Forelimb muscle (tissue), 1 donor: Measurements from ENCODE around the gene SQOR. TPM values are rescaled to one million over a fixed set of nuclear protein-coding genes. Genes with fewer than 3 reads are reported as not detected.

Source experiments
- DNase-seq: peaks from one replicate; pipeline ENCODE4 v3.0.0-alpha.2; 2013; ENCODE audit warnings: low read depth
- polyA plus RNA-seq: library from polyadenylated mRNA; unstranded; fragments of 120-200 nt; gene quantifications from one replicate; pipeline ENCODE4 v1.2.1, GENCODE V29; 2013; ENCODE audit not compliant: insufficient read length

SQOR gene
- polyA plus RNA-seq: 2.3 TPM

DNA sequence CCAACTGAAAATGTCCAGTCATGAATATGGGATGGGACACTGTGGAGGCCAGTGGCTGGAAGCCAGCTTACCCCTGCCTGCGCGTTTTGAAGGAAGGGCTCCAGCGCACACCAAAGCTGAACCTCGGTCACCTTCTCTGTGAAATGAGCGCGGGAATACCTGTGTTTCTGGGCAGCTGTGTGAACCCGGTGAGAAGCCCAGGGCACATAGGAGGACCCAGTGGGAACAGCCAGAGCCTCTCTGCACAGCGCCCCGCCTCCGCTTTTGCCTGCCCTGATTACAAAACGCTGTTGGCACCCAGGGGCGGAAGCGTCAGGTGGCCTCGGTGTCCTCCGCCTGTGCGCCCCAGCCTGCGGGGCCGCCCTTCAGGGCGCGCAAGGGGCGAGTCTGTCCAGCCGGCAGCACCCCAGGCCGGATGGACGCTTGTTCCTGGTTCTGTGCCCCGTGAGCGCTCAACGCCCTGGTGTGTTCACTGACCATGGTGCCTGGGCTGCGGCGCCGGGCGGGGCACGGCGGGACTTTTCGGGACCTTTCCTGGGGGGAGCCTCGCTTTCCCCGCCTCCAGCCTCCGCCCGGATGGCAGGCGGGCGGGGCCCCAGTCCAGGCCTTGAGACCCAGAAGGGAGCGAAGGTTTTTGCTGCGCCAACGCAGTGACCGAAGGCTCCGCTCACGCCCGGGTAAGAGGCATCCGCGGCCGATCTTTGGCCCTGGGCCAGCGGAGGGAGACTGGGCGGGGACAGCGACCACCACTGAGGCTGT, at the start of gene SQOR:
TSS of gene SQOR (plus strand) at position 598 of the 759 bp plus-strand sequence. CDS start 23,895 bp downstream, outside the sequence.
- no peak for DNase-seq

DNA sequence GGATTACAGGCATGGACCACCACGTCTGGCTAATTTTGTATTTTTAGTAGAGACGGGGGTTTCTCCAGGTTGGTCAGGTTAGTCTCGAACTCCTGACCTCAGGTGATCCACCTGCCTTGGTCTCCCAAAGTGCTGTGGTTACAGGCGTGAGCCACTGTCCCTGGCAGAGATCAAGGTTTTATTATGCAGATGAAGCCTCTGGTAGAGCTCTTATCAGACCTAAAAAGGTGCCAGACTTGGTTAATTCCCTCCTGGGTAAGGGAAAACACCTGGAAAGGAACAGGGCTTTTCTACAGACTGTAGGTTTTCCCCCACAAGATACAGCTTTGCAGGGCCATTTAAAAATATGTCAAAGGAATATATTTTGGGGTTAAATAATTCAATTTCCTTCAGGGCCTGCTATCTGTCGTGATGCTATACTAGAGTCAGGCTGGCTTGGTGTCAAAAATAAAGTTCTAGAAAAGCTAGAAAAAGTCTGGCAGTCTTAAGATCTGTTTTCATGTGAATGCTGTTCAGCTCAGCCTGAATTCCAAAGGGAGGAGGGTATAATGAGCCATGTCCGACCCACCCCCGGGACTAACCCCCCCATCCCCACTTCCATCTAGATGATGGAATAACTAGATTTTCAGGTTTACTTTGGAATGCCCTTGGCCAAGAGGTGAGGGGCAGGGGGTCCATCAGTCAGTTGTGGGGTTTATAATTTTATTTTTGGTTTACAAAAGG, 49.6 kb upstream of the SQOR start:
- DNase-seq: no peak

DNA sequence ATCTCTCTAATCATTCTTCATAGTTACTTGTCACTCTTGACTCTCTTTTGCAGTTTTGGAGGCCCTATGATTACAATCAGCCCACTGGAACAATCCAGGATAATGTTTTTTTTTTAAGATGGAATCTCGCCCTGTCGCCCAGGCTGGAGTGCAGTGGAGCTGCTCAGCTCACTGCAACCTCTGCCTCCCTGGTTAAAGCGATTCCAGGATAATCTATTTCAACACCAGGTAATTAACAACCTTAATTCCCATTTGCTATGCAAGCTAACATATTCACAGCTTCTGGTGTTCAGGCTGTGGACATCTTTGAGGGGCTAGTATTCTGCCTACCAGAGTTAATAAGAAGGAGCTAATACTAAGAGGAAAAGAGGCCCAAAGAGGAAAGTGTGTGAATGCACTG, 48.7 kb upstream of the SQOR start:
- DNase-seq: no peak

DNA sequence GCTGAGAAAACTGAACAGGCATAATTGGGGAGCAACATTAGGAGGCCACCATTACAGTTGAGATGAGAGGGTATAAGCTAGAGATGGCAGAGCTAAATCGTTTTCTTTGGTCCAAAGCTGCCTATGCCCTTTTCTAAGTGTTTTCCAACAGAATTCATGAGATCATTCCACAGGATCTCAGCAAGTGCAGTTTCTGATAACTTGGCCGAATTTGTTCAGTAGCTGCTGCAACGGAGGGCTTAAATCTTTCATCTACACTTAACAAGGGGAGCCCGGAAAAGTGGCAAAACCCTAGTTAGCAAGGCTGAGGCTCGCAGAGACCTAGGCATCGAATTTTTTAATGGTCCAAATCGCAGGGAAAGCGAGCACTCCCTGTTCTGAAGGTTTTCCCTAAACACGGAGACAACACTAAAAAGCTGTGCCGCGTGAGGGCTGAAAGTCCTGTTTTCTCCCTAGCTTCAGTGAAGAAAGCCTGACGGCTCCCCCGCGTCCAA, 48.2 kb upstream of the SQOR start:
- no peak for DNase-seq

DNA sequence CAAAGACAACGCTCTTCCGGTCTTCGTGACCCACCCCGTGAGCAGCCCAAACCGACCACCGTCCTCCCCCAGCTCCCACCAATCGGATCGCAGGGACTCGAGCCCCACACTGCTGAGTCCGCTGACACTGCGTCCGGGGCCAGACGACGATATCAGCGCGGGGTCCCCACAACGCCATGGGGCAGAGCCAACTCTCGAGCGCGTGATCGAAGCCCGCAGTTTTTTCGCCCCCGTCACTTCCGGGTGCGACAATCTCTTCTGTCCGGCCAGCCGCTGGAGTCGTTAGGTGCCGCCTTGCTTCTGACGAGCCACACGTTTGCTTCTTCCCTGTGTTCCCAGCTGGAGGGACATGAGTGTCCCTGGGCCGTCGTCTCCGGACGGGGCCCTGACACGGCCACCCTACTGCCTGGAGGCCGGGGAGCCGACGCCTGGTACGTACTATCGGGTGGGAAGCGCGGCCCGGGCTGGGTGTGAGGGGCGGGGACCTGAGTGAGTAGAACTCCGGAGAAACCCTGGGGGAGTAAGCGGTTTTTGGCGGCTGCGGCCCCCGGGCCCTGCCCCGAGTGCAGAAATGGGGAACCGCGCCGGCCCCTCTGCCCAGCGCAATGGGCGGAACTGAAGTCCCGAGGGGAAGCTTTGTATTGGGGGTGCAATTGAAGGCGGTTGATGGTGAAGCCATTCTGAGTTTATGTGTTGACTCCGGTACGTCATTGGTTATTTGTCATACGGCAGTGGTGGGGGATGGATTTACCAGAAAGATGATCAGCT, 47.5 kb upstream of the SQOR start, which contains the start of gene BLOC1S6:
TSS of gene BLOC1S6 (plus strand) at position 285 of the 768 bp plus-strand sequence. CDS start at position 350, 65 bp downstream.
- peak; percentile 79 for DNase-seq

DNA sequence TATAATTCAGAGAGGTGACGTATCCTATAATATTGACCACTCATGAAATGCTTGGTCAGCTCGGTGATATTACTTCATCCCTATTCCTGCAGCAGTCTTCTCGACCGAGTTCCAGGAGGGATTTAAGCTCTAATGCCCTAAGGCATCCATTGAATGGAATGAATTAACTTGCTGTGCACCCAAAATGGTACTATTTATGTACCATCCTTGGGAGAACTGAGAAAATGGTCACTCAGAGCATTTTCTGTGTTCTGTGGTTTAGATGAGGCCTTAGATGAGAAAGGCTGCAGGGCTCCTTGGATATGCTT, 47.0 kb upstream of the SQOR start:
- DNase-seq: no peak

DNA sequence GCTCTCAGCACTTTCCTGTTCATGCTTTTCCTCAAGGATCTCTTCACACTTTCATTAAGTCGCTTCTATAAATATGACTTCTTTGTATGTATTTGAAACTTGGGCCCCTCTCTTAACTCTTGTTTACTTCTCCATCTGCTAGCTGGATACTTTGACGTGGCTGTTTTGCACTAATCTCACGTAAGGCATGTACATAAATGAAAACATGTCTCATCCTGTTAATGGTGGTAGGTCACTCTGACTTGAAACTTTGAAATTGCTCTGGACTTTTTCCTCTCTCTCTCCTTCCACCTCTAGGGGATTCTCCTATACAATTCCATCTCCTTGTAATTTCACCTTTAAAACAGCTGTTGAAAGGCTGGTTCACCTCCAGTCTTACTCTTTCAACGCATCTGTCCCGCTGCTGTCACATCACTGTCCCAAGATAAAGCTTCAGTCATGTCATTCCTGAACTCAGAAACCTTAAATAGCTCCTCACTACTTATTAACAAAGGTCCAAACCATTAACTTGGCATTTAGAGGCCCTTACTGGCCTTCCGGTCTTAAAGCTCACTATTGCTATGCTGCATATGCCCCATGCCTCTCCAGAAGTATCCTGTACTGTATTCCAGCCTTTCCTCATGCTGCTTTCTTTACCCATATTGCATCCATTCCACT, 46.5 kb upstream of the SQOR start:
- DNase-seq: no peak

DNA sequence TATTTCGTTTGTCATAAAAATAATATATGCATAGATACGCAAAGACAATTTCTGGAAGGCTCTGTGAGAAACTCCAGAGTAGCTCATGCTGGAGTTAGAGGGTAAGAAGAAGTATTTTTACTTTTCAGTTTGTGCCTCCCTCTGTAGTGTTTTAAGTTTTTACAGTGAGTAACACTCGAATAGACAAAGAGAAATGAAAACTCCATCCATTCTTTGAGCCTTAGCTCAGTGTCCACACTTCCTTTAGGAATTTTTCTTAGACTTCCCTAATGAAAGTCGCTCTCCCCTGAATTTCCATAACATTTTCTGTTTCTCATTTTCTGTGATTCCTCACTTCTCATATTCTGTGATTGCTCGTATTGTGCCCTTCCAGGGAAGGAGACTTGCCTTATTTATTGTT, 45.6 kb upstream of the SQOR start:
- no peak for DNase-seq

DNA sequence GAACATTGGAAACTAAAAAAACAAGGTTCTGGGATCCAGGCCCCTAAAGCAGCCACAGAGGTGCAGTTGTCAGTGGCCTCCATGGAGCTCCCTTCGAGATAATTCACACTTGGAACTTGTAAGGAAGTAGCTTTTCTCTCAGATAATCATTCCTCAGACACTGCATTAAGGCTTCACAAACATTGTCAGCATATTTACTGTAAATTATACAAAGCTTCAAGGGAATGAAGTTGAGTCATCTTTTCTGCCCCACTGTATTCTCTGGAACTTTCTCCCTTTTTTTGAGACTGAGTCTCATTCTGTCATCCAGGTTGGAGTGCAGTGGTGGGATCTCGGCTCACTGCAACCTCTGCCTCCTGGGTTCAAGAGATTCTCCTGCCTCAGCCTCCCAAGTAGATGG, 40.5 kb upstream of the SQOR start:
- DNase-seq: no peak

DNA sequence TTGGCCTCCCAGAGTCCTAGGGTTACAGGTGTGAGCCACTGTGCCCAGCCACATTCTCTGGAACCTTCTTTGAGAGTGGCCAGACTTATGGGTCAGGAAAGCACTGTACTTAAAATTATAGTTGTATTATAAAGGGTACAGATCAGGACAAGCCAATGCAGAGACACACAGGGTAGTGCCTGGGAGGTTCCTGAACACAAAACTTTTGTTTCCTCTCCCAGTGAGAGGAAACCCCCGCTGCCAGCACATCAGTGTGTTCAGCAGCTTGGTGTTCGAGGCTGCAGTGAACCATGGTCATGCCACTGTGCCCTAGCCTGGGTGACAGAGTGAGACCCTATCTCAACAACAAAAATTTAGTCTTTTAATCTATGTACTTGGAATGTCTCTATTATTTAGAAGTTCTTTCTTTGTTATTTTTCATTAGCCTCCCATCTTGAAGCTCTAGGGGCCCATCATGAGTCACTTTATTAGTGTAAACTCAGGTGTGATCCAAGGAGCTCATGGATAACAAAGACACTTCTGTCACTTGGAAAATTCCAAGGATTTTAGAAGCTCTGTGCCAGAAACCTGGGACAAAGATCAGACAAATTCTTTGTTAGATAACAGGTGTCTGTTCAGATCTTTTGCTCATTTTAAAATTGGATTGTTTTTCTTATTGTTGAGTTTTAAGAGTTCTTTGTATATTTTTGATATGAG, 39.8 kb upstream of the SQOR start:
- no peak for DNase-seq

DNA sequence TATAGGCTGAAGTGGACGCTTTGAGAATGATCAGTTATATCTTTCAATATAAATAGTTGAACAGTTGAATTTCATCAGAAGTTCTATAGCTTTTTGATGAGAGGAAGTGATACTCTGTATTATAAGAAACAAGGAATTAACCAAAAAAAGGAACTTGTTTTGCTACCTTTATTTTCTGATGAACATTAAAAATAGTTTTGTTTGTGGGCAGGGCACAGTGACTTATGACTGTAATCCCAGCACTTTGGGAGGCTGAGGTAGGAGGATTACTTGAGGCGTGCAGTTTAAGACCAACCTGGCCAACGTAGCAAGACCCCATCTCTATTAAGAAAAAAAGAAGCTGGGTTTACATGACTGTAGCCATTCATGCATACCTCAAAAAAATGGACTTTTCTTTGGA, 30.9 kb upstream of the SQOR start:
- DNase-seq: no peak

DNA sequence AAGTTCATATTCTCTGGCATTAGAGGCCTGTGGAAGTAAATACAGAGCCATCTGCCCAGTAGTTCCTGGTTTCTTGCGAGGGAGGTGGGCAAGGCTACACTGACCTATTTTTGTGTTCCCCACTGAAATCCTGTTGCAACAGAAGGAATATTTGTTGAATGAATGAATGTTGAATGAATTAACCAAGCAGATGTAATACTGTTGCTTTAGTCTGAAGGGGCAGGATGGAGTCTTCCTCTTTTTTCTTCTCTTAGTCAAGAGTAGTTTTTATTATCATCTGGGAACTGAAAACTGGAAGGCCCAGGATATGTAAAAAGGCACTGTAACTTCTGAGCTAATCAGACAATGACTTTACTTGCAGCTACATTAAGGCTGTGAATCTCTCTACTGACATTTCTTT, 30.5 kb upstream of the SQOR start:
- no peak for DNase-seq

DNA sequence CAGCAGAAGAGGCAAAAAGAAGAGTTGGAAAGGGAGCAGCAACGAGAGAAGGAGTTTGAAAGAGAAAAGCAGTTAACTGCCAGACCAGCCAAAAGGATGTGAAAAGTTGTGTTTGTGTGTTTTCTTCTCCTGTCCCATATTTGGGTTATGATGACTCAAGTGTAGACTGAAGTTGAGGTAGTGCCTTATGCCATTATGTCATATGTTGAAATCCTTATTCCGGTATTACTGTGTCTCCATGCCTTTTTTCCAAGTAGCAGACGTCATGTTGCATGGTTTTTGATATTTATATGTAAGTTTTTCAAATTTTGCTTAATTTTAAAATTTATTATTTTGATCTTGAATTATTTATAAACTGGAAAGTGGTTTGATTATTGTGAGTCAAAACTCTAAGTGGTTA, 28.4 kb upstream of the SQOR start:
- DNase-seq: no peak

DNA sequence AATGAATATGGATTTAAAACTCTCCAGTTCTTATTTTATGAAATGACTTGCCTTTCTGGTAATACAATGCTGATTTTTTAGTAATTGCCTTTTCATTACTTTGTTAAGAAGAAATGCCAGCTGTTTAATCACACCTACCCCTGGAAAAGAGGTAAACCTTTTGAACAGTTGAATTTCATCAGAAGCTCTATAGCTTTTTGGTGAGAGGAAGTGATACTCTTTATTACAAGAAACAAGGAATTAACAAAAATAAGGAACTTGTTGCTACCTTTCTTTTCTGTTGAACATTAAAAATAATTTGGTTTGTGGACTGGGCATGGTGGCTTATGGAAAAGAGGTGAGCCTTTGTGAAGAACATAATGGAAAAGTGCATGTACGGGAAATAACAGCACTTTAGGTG, 28.0 kb upstream of the SQOR start:
- DNase-seq: no peak

DNA sequence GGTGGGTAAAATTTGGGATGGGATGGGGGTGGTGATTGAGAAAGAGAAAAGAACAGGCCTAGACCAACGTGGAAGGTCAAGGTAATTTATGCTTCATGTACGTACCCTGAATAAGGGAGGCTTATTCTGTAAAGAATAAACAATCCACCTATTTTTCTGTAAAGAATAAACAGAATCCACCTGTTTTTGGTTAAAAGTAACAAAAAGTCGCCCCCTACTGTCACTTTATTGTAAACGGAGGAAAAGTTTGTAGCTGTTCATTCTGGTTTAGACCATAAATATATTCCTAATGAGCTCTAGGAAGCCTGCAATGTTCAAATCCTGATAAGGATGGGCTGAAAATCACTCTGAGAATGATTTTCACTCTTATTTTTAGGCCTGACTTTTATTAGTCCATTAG, 23.5 kb upstream of the SQOR start:
- DNase-seq: no peak

DNA sequence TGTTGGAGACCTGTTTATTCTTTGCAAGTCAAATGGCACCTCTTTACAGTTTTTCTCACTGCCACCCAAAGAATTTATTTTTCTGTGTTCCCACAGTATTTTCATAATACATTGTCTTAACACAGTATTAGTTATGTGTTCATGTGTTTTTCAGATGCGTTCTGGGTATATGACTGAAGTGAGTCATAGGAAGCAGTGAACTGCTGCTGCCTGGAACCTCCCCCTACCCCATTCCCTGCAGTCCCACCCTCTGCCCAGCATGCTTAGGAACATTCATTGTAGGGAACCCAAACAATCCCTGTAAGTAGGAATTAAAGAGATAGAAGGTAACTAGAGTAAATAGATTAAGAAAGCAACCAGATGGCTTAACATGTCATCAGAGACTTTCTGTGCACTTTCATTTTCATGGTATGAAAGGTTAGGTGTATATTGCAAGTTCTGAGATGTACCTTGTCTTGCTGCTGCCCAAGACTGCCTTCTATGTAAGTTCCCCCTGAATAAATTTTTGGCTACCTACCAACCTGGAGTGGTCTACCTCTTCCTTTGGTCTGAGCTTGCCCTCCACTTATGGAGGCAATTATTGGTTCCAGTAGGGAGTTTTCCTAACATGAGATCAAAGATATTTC, 21.9 kb upstream of the SQOR start:
- no peak for DNase-seq

DNA sequence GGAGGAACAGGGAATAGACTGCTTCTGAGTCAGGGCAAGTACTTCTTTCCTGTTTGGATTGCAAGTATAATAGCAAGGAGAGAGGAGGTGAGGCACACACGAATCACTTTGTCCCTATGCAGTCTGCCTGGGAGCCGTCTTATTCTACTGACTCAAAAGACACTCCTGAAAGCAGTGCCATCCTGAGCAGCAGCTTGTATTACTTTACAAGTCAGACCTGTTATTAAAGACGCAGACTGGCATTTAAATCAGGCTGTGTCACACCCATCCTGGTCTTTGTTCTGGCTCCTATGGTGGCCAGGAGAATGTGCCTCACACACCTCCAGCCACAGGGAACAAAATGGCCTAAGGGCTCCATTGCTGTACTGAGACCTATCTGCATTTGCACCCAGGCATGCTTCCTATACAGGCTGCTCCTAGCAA, 17.9 kb upstream of the SQOR start:
- DNase-seq: no peak

DNA sequence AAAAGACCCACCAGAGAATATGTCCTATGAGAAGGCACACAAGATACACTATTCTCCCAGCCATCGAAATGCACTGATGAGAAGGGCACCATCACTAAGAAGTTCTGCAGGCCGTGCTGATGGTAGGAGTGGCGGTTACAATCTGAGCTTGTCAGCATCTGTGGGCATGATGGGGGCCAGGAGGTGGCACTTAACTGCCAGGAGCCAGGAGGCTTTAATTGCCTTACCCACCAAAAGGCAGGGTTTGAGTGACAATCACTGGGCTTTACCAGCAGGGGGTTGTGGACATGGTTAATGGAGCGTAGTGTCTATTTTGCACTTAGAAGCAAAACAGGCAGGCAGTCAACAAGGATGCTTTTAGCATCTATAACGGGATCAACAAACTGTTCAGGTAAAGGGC, 16.0 kb upstream of the SQOR start:
- DNase-seq: no peak

DNA sequence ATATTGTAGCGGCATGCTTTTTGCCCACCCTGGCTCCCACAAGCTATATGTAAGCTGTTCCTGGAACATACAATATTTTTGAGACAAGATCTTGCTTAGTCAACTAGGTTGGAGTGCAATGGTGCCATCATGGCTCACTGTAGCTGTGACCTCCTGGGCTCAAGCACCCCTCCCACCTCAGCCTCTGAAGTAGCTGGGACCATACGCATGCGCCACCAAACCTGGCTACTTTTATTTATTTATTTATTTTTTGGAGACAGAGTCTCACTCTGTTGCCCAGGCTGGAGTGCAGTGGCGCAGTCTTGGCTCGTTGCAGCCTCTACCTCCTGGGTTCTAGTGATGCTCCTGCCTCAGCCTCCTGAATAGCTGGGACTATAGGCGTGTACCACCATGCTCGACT, 6.7 kb upstream of the SQOR start:
- no peak for DNase-seq

DNA sequence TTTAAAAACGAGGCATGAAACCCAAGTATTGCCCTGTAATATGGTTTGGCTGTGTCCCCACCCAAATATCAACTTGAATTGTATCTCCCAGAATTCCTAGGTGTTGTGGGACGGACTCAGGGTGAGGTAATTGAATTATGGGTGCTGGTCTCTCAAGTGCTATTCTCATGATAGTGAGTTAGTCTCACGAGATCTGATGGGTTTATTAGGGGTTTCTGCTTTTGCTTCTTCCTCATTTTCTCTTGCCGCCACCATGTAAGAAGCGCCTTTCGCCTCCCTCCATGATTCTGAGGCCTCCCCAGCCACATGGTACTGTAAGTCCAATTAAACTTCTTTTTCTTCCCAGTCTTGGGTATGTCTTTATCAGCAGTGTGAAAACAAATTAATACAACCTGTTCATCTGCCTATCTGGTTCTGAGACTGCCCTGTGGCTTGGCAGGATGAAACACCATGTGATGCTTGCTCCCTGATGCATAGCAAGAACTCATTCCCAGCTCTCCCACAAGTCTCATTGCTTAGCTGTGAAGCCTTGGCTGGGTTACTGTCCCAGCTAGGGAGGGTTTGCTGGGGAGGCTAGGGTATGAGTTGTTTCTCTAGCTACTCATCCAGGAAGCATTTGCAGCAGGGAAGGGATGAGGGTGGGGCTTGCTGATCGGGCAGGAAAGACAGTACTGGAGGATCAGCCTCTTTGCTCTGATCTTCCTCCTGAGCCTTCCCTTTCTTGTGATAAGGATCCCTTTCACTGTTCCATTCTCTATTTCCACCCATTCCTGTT, 3.7 kb upstream of the SQOR start:
- no peak for DNase-seq
